Progenitor cell of endocrine pancreas (in vitro differentiated cells): ENCODE measurements around the gene TTC4. TPM values are rescaled to one million over a fixed set of nuclear protein-coding genes. Genes with fewer than 3 reads are reported as not detected.

Source experiments
- DNase-seq: peaks from one replicate; pipeline ENCODE4 v3.0.0; 2021; ENCODE audit warnings: low spot score; ENCODE audit not compliant: unreplicated experiment
- H3K27ac Mint-ChIP-seq: 2 replicates; pipeline ENCODE4 v1.8.0; 2021; ENCODE audit warnings: mild to moderate bottlenecking, moderate library complexity, mixed read lengths
- H3K27me3 Mint-ChIP-seq: 2 replicates; pipeline ENCODE4 v1.8.0; 2021; ENCODE audit warnings: mixed read lengths
- H3K36me3 Mint-ChIP-seq: 2 replicates; pipeline ENCODE4 v1.8.0; 2022; ENCODE audit warnings: mixed read lengths; ENCODE audit not compliant: insufficient read depth
- H3K4me1 Mint-ChIP-seq: 2 replicates; pipeline ENCODE4 v1.8.0; 2021; ENCODE audit warnings: low read depth, mixed read lengths
- H3K4me3 Mint-ChIP-seq: 2 replicates; pipeline ENCODE4 v1.8.0; 2021; ENCODE audit warnings: low read depth, mild to moderate bottlenecking, moderate library complexity, mixed read lengths
- H3K9me3 Mint-ChIP-seq: 2 replicates; pipeline ENCODE4 v1.8.0; 2021; ENCODE audit warnings: low read depth, mixed read lengths
- CTCF ChIP-seq: fragments of 200-600 bp; sonication (generic); IDR thresholded peaks from one replicate; pipeline ENCODE4 v1.5.0; 2021; ENCODE audit warnings: antibody characterized with exemption, mild to moderate bottlenecking; ENCODE audit not compliant: unreplicated experiment
- long read RNA-seq: library from polyadenylated mRNA; unstranded; transcript quantifications from one replicate; pipeline ENCODE4 v2.0.0, GENCODE V29; 2020
- total RNA-seq: library from RNA; stranded (reverse); gene quantifications from 2 replicates; pipeline ENCODE4 v1.2.1, GENCODE V29; 2021

The TTC4 gene
- 22.6 and 24.0 TPM in 2 replicates for total RNA-seq
- long read RNA-seq, transcript TTC4-201 (10 exons, 2,395 nt), result major isoform, 74 of 83 reads
- long read RNA-seq, partial matches to known transcripts, result 1 of 83 reads
- long read RNA-seq, other reads (novel, unspliced or antisense), result 8 of 83 reads

- Mint-ChIP-seq H3K36me3 (peaks cover 8% of the 10 kb centered on the region), H3K9me3 (no peaks in the 10 kb centered on the region), H3K4me1 (peaks cover 10% of the 10 kb centered on the region), H3K4me3 (peak within 1 kb of the TSS; percentile 87), H3K27ac (peak within 1 kb of the TSS; percentile 82), H3K27me3 (peaks cover 25% of the 10 kb centered on the region)
- DNase-seq, result peak; percentile 66
- TF ChIP-seq CTCF, result no peak
These were observed at the start of gene TTC4 for GRCh38 chr1:54715493-54716298. TTC4 (plus strand) TSS chr1:54715861; CDS start chr1:54715909, 48 bp downstream.

- TF ChIP-seq CTCF, result no peak
- Mint-ChIP-seq H3K4me1 (no peaks in the 10 kb centered on the region), H3K27me3 (no peaks in the 10 kb centered on the region), H3K27ac (no peak overlapping the region), H3K9me3 (no peaks in the 10 kb centered on the region), H3K4me3 (no peak overlapping the region), H3K36me3 (no peaks in the 10 kb centered on the region)
- DNase-seq, result no peak
These were observed 49.3 kb upstream of the TTC4 start for GRCh38 chr1:54666333-54666732.

GRCh38 chr1:54667797-54668196 lies 47.9 kb upstream of the TTC4 start:
- Mint-ChIP-seq H3K36me3 (no peaks in the 10 kb centered on the region), H3K9me3 (no peaks in the 10 kb centered on the region), H3K4me1 (no peaks in the 10 kb centered on the region), H3K27ac (no peak overlapping the region), H3K27me3 (no peaks in the 10 kb centered on the region), H3K4me3 (no peak overlapping the region)
- TF ChIP-seq CTCF, result no peak
- DNase-seq, result no peak

GRCh38 chr1:54668567-54668966 lies 47.1 kb upstream of the TTC4 start:
- DNase-seq, result no peak
- Mint-ChIP-seq H3K9me3 (no peaks in the 10 kb centered on the region), H3K4me1 (no peaks in the 10 kb centered on the region), H3K4me3 (no peak overlapping the region), H3K36me3 (no peaks in the 10 kb centered on the region), H3K27me3 (no peaks in the 10 kb centered on the region), H3K27ac (no peak overlapping the region)
- no peak for TF ChIP-seq CTCF

- H3K27ac Mint-ChIP-seq, result no peak overlapping the region
- TF ChIP-seq CTCF, result peak; percentile 76
- no peaks in the 10 kb centered on the region for H3K9me3 Mint-ChIP-seq
- no peak overlapping the region for H3K4me3 Mint-ChIP-seq
- peak; percentile 37 for DNase-seq
- no peaks in the 10 kb centered on the region for H3K27me3 Mint-ChIP-seq
- H3K4me1 Mint-ChIP-seq, result no peaks in the 10 kb centered on the region
- H3K36me3 Mint-ChIP-seq, result no peaks in the 10 kb centered on the region
These were observed 43.6 kb upstream of the TTC4 start for GRCh38 chr1:54671985-54672608.
